Esophagus squamous epithelium (tissue), 4 donors: ENCODE measurements around the gene MYO18A.

Experiments
- POLR2A ChIP-seq, 4 donors: fragments of 450-650 bp; IDR thresholded peaks; one replicate each; pipeline ENCODE4 v1.6.1; 2017; ENCODE audit warnings: antibody characterized with exemption in 4 of 4, mild to moderate bottlenecking in 4 of 4, moderate library complexity in 3 of 4
- TF ChIP-seq, protein P1 (sequence below), 6 experiments: fragments of 450-650 bp in 4 of 6; fragments of 200-600 bp in 2 of 6; sonication (generic) in 2 of 6; IDR thresholded peaks; one replicate each; pipeline ENCODE4 v1.5.1; 2016 to 2019; ENCODE audit warnings: antibody characterized with exemption in 6 of 6, mild to moderate bottlenecking in 4 of 6, moderate library complexity in 4 of 6

DNA sequence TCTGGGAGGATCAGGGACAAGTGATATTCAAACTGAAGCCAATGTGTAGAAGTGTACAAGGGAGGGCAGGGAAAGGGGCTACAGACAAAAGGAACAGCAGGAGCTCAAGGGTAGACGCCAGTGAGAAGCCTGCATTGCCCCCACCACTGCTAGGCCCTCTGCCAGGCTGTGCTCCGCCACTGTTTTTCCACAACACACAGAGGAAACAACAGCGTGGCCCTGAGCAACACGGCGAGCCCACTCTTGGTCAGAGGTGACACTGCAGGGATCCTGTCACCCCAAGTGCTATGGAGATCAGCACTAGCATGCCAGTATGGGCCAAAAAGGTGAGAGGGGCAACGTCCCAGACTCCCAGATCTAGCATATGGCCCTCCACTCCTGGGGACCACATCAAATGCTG, 23.4 kb downstream of the MYO18A start:
- TF ChIP-seq, protein P1, sequence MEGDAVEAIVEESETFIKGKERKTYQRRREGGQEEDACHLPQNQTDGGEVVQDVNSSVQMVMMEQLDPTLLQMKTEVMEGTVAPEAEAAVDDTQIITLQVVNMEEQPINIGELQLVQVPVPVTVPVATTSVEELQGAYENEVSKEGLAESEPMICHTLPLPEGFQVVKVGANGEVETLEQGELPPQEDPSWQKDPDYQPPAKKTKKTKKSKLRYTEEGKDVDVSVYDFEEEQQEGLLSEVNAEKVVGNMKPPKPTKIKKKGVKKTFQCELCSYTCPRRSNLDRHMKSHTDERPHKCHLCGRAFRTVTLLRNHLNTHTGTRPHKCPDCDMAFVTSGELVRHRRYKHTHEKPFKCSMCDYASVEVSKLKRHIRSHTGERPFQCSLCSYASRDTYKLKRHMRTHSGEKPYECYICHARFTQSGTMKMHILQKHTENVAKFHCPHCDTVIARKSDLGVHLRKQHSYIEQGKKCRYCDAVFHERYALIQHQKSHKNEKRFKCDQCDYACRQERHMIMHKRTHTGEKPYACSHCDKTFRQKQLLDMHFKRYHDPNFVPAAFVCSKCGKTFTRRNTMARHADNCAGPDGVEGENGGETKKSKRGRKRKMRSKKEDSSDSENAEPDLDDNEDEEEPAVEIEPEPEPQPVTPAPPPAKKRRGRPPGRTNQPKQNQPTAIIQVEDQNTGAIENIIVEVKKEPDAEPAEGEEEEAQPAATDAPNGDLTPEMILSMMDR (IDR thresholded peaks at IDR 0.05): no peak
- TF ChIP-seq POLR2A (IDR thresholded peaks at IDR 0.05): no peak
